GM23338 (cell line): ENCODE measurements around the gene AKR1D1. TPM values are rescaled to one million over a fixed set of nuclear protein-coding genes. Genes with fewer than 3 reads are reported as not detected.

ENCODE experiments used
- ATAC-seq: fragments of 200-7000 bp; cut with Tn5 transposase; 3 replicates; pipeline ENCODE4 v1.9.1; 2020
- DNase-seq: peaks from one replicate; pipeline ENCODE4 v3.0.0-alpha.2; 2015; ENCODE audit warnings: low spot score
- H2AFZ ChIP-seq: fragments of 200-600 bp; sonication (generic); 2 replicates; pipeline ENCODE4 v1.8.0; 2016; ENCODE audit warnings: antibody characterized with exemption, mild to moderate bottlenecking, moderate library complexity
- H3F3A ChIP-seq: fragments of 200-600 bp; sonication (generic); replicated peaks from 2 replicates; pipeline ENCODE4 v1.8.0; 2017; ENCODE audit warnings: antibody characterized with exemption, mixed run types, low read depth
- H3K27ac ChIP-seq: fragments of 200-600 bp; sonication (generic); 2 replicates; pipeline ENCODE4 v1.6.1; 2016; ENCODE audit warnings: low read depth
- H3K27me3 ChIP-seq: fragments of 200-600 bp; sonication (generic); 2 replicates; pipeline ENCODE4 v1.8.0; 2016; ENCODE audit warnings: mild to moderate bottlenecking, mixed run types, moderate library complexity; ENCODE audit not compliant: insufficient read depth
- H3K36me3 ChIP-seq: fragments of 200-600 bp; sonication (generic); 2 replicates; pipeline ENCODE4 v1.8.0; 2016; ENCODE audit warnings: mild to moderate bottlenecking; ENCODE audit not compliant: insufficient read depth
- H3K4me1 ChIP-seq: fragments of 200-600 bp; sonication (generic); 2 replicates; pipeline ENCODE4 v1.8.0; 2016; ENCODE audit warnings: mild to moderate bottlenecking, moderate library complexity; ENCODE audit not compliant: insufficient read depth
- H3K4me2 ChIP-seq: fragments of 200-600 bp; sonication (generic); 2 replicates; pipeline ENCODE4 v1.7.1; 2017; ENCODE audit warnings: mixed run types
- H3K4me3 ChIP-seq: fragments of 200-600 bp; sonication (generic); 2 replicates; pipeline ENCODE4 v1.6.1; 2016; ENCODE audit warnings: mixed run types
- H3K79me2 ChIP-seq: fragments of 200-600 bp; sonication (generic); replicated peaks from 2 replicates; pipeline ENCODE4 v1.8.0; 2017; ENCODE audit warnings: mild to moderate bottlenecking; ENCODE audit not compliant: insufficient read depth
- H3K9me2 ChIP-seq: fragments of 200-600 bp; sonication (generic); 2 replicates; pipeline ENCODE4 v1.8.0; 2017; ENCODE audit not compliant: insufficient read depth
- H4K20me1 ChIP-seq: fragments of 200-600 bp; sonication (generic); replicated peaks from 2 replicates; pipeline ENCODE4 v1.8.0; 2017; ENCODE audit warnings: mild to moderate bottlenecking; ENCODE audit not compliant: insufficient read depth
- H3K27ac Mint-ChIP-seq: 2 replicates; pipeline ENCODE4 v1.8.0; 2020; ENCODE audit warnings: inconsistent platforms, mild to moderate bottlenecking, moderate library complexity, mixed read lengths
- H3K27me3 Mint-ChIP-seq: 3 replicates; pipeline ENCODE4 v1.8.0; 2022; ENCODE audit warnings: low read depth, mild to moderate bottlenecking, moderate library complexity, mixed read lengths, inconsistent platforms; ENCODE audit not compliant: insufficient read depth, poor library complexity
- H3K36me3 Mint-ChIP-seq: 3 replicates; pipeline ENCODE4 v1.8.0; 2021; ENCODE audit warnings: low read depth, mild to moderate bottlenecking, inconsistent platforms, moderate library complexity, mixed read lengths
- H3K4me1 Mint-ChIP-seq: 3 replicates; pipeline ENCODE4 v1.8.0; 2020; ENCODE audit warnings: mild to moderate bottlenecking, inconsistent platforms, mixed read lengths
- H3K4me3 Mint-ChIP-seq: 3 replicates; pipeline ENCODE4 v1.8.0; 2021; ENCODE audit warnings: moderate library complexity, mild to moderate bottlenecking, inconsistent platforms, mixed read lengths
- H3K9me3 Mint-ChIP-seq: 3 replicates; pipeline ENCODE4 v1.8.0; 2020; ENCODE audit warnings: moderate library complexity, mild to moderate bottlenecking, inconsistent platforms, mixed read lengths
- EZH2 ChIP-seq: fragments of 200-600 bp; sonication (generic); IDR thresholded peaks from one replicate; pipeline ENCODE4 v1.8.0; 2017; ENCODE audit warnings: antibody characterized with exemption, mild to moderate bottlenecking, low read depth; ENCODE audit not compliant: unreplicated experiment
- JUNB ChIP-seq: IDR thresholded peaks from one replicate; pipeline ENCODE4 v1.6.1; 2016; ENCODE audit warnings: antibody characterized with exemption; ENCODE audit not compliant: unreplicated experiment
- NANOG ChIP-seq: IDR thresholded peaks from 2 replicates; pipeline ENCODE4 v1.6.1; 2016; ENCODE audit warnings: antibody characterized with exemption, borderline replicate concordance
- POLR2AphosphoS5 ChIP-seq: IDR thresholded peaks from 2 replicates; pipeline ENCODE4 v1.6.1; 2016; ENCODE audit warnings: antibody characterized with exemption, low read depth
- ZNF462 ChIP-seq: fragments of 250-450 bp; sonication (Bioruptor Pico); IDR thresholded peaks from 2 replicates; pipeline ENCODE4 v1.5.0; 2020; ENCODE audit warnings: mild to moderate bottlenecking, moderate library complexity
- polyA plus RNA-seq: library from polyadenylated mRNA; unstranded; fragments of >200 nt; fragmentation: Nextera tagmentation; extraction: Ambion mirVana; gene quantifications from 2 replicates; pipeline ENCODE4 v1.2.1, GENCODE V29; 2016
- total RNA-seq: library from RNA; depleted of rRNA; stranded (reverse); fragments of >200 nt; shearing (Covaris generic); gene quantifications from 2 replicates; pipeline ENCODE4 v1.2.3, GENCODE V29; 2014
- TF ChIP-seq, protein P1 (sequence below), 2 experiments: fragments of 200-600 bp in 1 of 2; sonication (generic) in 1 of 2; conservative IDR thresholded peaks; 2 replicates each; pipeline versions ENCODE4 v1.5.1 to v1.6.1; 2016 to 2017; ENCODE audit warnings: antibody characterized with exemption in 2 of 2, low read depth in 2 of 2, mild to moderate bottlenecking in 2 of 2, moderate library complexity in 1 of 2

The AKR1D1 gene
- total and polyA plus RNA-seq, 2 experiments from 2014 or later: 0.14 TPM; not detected in 1

- TF ChIP-seq ZNF462 (CRISPR knock-in tag) (no peak), NANOG (no peak), EZH2 (no peak), POLR2AphosphoS5 (no peak)
- TF ChIP-seq, protein P1, sequence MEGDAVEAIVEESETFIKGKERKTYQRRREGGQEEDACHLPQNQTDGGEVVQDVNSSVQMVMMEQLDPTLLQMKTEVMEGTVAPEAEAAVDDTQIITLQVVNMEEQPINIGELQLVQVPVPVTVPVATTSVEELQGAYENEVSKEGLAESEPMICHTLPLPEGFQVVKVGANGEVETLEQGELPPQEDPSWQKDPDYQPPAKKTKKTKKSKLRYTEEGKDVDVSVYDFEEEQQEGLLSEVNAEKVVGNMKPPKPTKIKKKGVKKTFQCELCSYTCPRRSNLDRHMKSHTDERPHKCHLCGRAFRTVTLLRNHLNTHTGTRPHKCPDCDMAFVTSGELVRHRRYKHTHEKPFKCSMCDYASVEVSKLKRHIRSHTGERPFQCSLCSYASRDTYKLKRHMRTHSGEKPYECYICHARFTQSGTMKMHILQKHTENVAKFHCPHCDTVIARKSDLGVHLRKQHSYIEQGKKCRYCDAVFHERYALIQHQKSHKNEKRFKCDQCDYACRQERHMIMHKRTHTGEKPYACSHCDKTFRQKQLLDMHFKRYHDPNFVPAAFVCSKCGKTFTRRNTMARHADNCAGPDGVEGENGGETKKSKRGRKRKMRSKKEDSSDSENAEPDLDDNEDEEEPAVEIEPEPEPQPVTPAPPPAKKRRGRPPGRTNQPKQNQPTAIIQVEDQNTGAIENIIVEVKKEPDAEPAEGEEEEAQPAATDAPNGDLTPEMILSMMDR (conservative IDR thresholded peaks at IDR 0.05; ENCODE audit: low read depth in 2 of 2): no peak
Observed at GRCh38 chr7:138151731-138152577, 75.7 kb downstream of the AKR1D1 start (continued).

- peaks cover 6% of the 10 kb centered on the region; the same call in 1 of the 2 replicates for H3K9me2 ChIP-seq
- no peaks in the 10 kb centered on the region for H3K27me3 Mint-ChIP-seq
- no peaks in the 10 kb centered on the region for H3K9me3 Mint-ChIP-seq
- DNase-seq (no peak), ATAC-seq (no peak)
- H3K4me2 ChIP-seq: no peak overlapping the region
- 0 out of 2 replicates have a peak, but pooled peaks cover 5% of the 10 kb centered on the region for H3F3A ChIP-seq
- H3K4me1 ChIP-seq: no peaks in the 10 kb centered on the region
- peak overlapping the region; percentile 63; the same call in 1 of the 2 replicates for H2AFZ ChIP-seq
- no peaks in the 10 kb centered on the region for H3K27me3 ChIP-seq
- no peak for TF ChIP-seq JUNB
- no peaks in the 10 kb centered on the region for H4K20me1 ChIP-seq
- no peak overlapping the region for H3K4me3 Mint-ChIP-seq
- no peaks in the 10 kb centered on the region for H3K36me3 ChIP-seq
- H3K4me1 Mint-ChIP-seq: no peaks in the 10 kb centered on the region
- H3K79me2 ChIP-seq: no peaks in the 10 kb centered on the region
- no peak overlapping the region for H3K4me3 ChIP-seq
- H3K27ac ChIP-seq: no peak overlapping the region
- H3K27ac Mint-ChIP-seq: no peak overlapping the region
- H3K36me3 Mint-ChIP-seq: no peaks in the 10 kb centered on the region; the same call in 1 of the 3 replicates
Observed at GRCh38 chr7:138154661-138155060, 78.4 kb downstream of the AKR1D1 start.
